GM18870 (cell line): Measurements from ENCODE around the gene TM9SF2.
A peak's percentile ranks its signal among the peaks of the same experiment; 100 is the strongest.
"Not testable (repeated sequence)": the region's sequence is repeated elsewhere in the genome, so short reads cannot be mapped to it uniquely, and the experiment has no call there.

Source experiments
- ATAC-seq: cut with Tn5 transposase; IDR thresholded peaks from one replicate; pipeline ENCODE4 v1.9.1; 2021; ENCODE audit warnings: moderate library complexity; ENCODE audit not compliant: unreplicated experiment

Gene TM9SF2, protein sequence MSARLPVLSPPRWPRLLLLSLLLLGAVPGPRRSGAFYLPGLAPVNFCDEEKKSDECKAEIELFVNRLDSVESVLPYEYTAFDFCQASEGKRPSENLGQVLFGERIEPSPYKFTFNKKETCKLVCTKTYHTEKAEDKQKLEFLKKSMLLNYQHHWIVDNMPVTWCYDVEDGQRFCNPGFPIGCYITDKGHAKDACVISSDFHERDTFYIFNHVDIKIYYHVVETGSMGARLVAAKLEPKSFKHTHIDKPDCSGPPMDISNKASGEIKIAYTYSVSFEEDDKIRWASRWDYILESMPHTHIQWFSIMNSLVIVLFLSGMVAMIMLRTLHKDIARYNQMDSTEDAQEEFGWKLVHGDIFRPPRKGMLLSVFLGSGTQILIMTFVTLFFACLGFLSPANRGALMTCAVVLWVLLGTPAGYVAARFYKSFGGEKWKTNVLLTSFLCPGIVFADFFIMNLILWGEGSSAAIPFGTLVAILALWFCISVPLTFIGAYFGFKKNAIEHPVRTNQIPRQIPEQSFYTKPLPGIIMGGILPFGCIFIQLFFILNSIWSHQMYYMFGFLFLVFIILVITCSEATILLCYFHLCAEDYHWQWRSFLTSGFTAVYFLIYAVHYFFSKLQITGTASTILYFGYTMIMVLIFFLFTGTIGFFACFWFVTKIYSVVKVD

GRCh38 chr13:99501184-99501847, at the start of gene TM9SF2:
Gene TM9SF2 (plus strand): TSS chr13:99501472. CDS start chr13:99501607, 135 bp downstream.
- peak; percentile 39 for ATAC-seq

DNA sequence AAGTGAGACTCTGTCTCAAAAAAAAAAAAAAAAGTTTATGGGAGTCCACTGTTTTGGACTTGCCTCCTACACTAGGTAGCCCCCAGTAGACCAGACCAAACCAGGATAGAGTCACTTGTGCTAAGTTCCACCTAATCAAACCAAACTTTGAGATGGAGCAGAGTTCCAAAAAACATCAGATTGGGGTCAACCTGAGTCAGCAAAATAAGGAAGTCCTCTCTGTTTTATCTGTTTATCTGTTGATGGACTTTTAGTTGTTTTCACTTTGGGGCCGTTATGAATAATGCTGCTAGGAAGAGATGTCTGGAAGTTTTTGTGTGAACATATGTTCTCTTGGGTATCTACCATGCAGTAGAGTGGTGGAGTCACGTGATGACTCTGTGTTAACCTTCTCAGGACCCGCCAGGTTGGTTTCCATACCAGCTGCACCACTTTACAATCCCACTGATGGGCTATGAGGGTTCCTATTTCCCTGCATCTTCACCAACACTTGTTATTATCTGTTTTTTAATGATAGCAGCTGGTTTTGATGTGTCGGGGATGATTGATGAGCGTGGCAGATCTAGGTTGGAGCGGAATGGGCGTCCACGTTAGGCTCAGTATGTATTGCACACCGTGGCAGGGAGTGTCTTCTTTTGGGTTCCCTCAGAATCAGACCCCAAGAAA, 46.6 kb upstream of the TM9SF2 start:
- no peak for ATAC-seq

- no peak for ATAC-seq
These were observed 42.0 kb upstream of the TM9SF2 start for GRCh38 chr13:99459099-99459850.

DNA sequence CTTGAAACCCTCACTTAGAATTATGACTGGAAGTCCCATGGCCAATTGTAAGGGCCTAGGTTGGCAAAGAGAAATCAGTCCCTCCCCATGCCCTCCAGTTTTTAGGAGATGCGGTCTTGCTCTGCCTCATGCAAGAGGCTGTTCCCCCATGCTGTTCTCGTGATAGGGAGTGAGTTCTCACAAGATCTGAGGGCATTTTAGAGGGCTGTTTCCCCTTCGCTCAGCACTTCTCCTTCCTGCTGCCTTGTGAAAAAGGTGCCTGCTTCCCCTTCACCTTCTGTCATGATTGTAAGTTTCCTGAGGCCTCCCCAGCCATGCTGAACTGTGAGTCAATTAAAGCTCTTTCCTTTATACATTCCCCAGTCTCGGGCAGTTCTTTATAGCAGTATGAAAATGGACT, 40.5 kb upstream of the TM9SF2 start:
- not testable (repeated sequence) for ATAC-seq

- ATAC-seq: no peak
These were observed 37.5 kb upstream of the TM9SF2 start for GRCh38 chr13:99463646-99464397.

- no peak for ATAC-seq
These were observed 36.8 kb upstream of the TM9SF2 start for GRCh38 chr13:99464441-99464949.

- no peak for ATAC-seq
These were observed 35.8 kb upstream of the TM9SF2 start for GRCh38 chr13:99465454-99465853.

GRCh38 chr13:99467764-99468163, 33.5 kb upstream of the TM9SF2 start:
- ATAC-seq: no peak

GRCh38 chr13:99469041-99469440, 32.2 kb upstream of the TM9SF2 start:
- ATAC-seq: no peak

GRCh38 chr13:99470027-99470426, 31.2 kb upstream of the TM9SF2 start:
- no peak for ATAC-seq

GRCh38 chr13:99471221-99472121, 29.8 kb upstream of the TM9SF2 start:
- ATAC-seq: no peak

DNA sequence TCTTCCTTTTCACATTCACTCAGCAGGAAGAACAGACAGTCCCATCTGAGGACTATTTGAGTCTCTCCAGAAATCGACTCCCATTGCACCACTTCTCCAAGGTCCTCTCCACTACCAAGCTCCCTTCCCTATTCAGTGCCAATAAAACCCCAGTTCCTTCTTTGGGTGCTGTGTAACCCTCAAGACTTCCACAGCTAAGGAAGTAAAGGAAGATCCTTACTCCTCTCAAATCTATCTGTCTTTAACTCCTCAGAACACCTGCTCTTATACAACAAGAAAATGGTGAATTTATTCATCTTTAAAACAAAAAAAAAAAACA, 29.2 kb upstream of the TM9SF2 start:
- no peak for ATAC-seq

- ATAC-seq: no peak
These were observed 27.8 kb upstream of the TM9SF2 start for GRCh38 chr13:99473515-99473914.

DNA sequence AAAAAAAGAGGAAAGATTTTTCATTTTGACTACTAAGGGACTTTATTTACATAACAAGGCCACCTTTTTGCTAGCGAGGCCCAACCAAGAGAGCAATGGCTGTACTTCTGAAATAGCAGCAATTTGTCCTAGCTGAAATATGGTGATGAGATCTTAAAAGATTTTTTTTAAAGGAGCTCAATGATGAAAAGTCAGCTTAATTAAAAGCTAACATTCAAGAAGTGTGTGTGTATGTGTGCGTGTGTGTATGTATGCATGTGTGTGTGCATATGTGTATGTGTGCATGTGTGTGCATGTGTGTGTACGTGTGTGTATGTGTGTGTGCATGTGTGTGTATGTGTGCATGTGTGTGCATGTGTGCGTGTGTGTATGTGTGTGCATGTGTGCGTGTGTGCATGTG, 24.6 kb upstream of the TM9SF2 start:
- ATAC-seq: no peak

- ATAC-seq: no peak
These were observed 23.8 kb upstream of the TM9SF2 start for GRCh38 chr13:99477493-99477892.

- ATAC-seq: no peak
These were observed 19.9 kb upstream of the TM9SF2 start for GRCh38 chr13:99481366-99481765.

DNA sequence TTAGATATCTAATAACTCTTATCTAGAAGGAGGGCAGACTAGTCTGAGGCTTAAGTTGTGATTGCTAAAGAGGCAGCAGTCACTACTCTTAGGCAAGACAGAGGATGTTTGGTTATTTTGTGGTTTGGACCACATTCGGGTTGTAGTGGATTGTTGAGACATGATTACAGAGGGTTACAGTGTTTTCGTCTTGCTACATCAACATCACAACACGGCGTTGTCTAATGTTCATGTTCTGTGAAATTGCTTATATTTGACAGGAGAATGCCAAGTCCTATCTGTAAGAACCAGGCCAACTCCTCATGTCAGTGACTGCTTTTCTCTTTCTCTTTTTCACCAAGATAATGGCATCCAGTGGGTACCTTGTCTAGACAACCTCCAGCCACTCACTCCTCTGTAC, 16.8 kb upstream of the TM9SF2 start:
- no peak for ATAC-seq

- no peak for ATAC-seq
These were observed 14.3 kb upstream of the TM9SF2 start for GRCh38 chr13:99486996-99487395.

GRCh38 chr13:99489028-99489427, 12.2 kb upstream of the TM9SF2 start:
- no peak for ATAC-seq
